H1 (cell line): ENCODE data around the gene LSM7. TPM values are rescaled to one million over a fixed set of nuclear protein-coding genes. Genes with fewer than 3 reads are reported as not detected.
A peak's percentile ranks its signal among the peaks of the same experiment; 100 is the strongest.

Experiments
- CTCF ChIA-PET: fragments of 300-600 bp; sonication (Branson Sonifier 250); formaldehyde crosslinking; loops from one replicate; lab custom pipeline; 2021; ENCODE audit not compliant: partially characterized antibody; lab: Charles Lee
- POLR2A ChIA-PET: fragments of 300-600 bp; sonication (Branson Sonifier 250); formaldehyde crosslinking; loops from one replicate; lab custom pipeline; 2021; ENCODE audit warnings: inconsistent platforms; ENCODE audit not compliant: partially characterized antibody; lab: Charles Lee
- DNase-seq, 2 experiments: peaks; one replicate each; pipeline versions ENCODE4 v3.0.0 to v3.0.0-alpha.2; 2010 to 2022; ENCODE audit warnings: low spot score in 2 of 2, low read depth in 1 of 2, mixed read lengths in 1 of 2
- FAIRE-seq: peaks from 2 replicates; lab custom pipeline; 2011; peaks lifted over from hg19 to GRCh38; lab: Jason Lieb, UNC
- H2AFZ ChIP-seq: 2 replicates; pipeline ENCODE4 v1.8.1; 2012; ENCODE audit warnings: low read length, inconsistent platforms
- H2AK5ac ChIP-seq: 2 replicates; pipeline ENCODE4 v1.6.1; 2013; ENCODE audit warnings: low read depth, low read length
- H2BK120ac ChIP-seq: replicated peaks from 2 replicates; pipeline ENCODE3; 2013; ENCODE audit warnings: low read depth, low read length, inconsistent platforms
- H2BK12ac ChIP-seq: 2 replicates; pipeline ENCODE4 v1.6.1; 2013; ENCODE audit warnings: low read depth, low read length
- H2BK15ac ChIP-seq: 2 replicates; pipeline ENCODE4 v1.6.1; 2013; ENCODE audit warnings: low read length
- H2BK20ac ChIP-seq: 2 replicates; pipeline ENCODE4 v1.6.1; 2013; ENCODE audit warnings: low read length
- H2BK5ac ChIP-seq: 2 replicates; pipeline ENCODE4 v1.6.1; 2013; ENCODE audit warnings: low read depth, low read length
- H3K14ac ChIP-seq: 2 replicates; pipeline ENCODE4 v1.6.1; 2013; ENCODE audit warnings: inconsistent platforms; ENCODE audit not compliant: insufficient read length
- H3K18ac ChIP-seq: 2 replicates; pipeline ENCODE4 v1.6.1; 2013; ENCODE audit warnings: low read length; ENCODE audit errors: extremely low read depth
- H3K23ac ChIP-seq: 2 replicates; pipeline ENCODE4 v1.6.1; 2013; ENCODE audit warnings: inconsistent platforms; ENCODE audit not compliant: insufficient read length
- H3K23me2 ChIP-seq: 2 replicates; pipeline ENCODE4 v1.6.1; 2013; ENCODE audit warnings: low read depth, low read length
- H3K27ac ChIP-seq: 2 replicates; pipeline ENCODE4 v1.6.1; 2011; ENCODE audit warnings: low read depth, low read length, inconsistent platforms
- H3K27me3 ChIP-seq, 4 experiments: replicated peaks in 1 of 4; 1 replicate in 1 of 4; 2 replicates in 3 of 4; pipeline versions ENCODE4 v1.6.1 to v1.8.1; 2011 to 2013; ENCODE audit warnings: low read length in 3 of 4, mild to moderate bottlenecking in 3 of 4, inconsistent platforms in 2 of 4, mixed read lengths in 2 of 4, moderate library complexity in 1 of 4; ENCODE audit not compliant: control insufficient read depth in 3 of 4, insufficient read depth in 3 of 4; ENCODE audit errors: extremely low read depth in 1 of 4
- H3K36me3 ChIP-seq, 4 experiments: 2 replicates each; pipeline versions ENCODE4 v1.6.1 to v1.8.1; 2011 to 2013; ENCODE audit warnings: mild to moderate bottlenecking in 4 of 4, low read length in 3 of 4, moderate library complexity in 2 of 4, control low read depth in 1 of 4, inconsistent platforms in 1 of 4; ENCODE audit not compliant: insufficient read depth in 4 of 4, control insufficient read depth in 2 of 4
- H3K4ac ChIP-seq: replicated peaks from 2 replicates; pipeline ENCODE3; 2013; ENCODE audit warnings: low read length, low read depth, mixed read lengths, inconsistent platforms; ENCODE audit not compliant: insufficient read length
- H3K4me1 ChIP-seq, 4 experiments: replicated peaks in 1 of 4; 1 replicate in 1 of 4; 2 replicates in 3 of 4; pipeline versions ENCODE4 v1.6.1 to v1.8.1; 2011 to 2013; ENCODE audit warnings: low read length in 3 of 4, inconsistent platforms in 2 of 4, mixed read lengths in 1 of 4; ENCODE audit not compliant: insufficient read depth in 4 of 4, control insufficient read depth in 3 of 4
- H3K4me2 ChIP-seq, 2 experiments: 2 replicates each; pipeline versions ENCODE4 v1.6.1 to v1.8.1; 2011 to 2013; ENCODE audit warnings: low read depth in 2 of 2, low read length in 2 of 2, control low read depth in 1 of 2, inconsistent platforms in 1 of 2, mild to moderate bottlenecking in 1 of 2; ENCODE audit not compliant: insufficient read depth in 1 of 2
- H3K4me3 ChIP-seq, 4 experiments: fragments of 200-600, 300-600 bp in 1 of 4; sonication (generic), shearing (Covaris generic), sonication (Bioruptor Twin) in 1 of 4; 2 replicates each; pipeline versions ENCODE4 v1.5.1 to v1.8.1; 2011 to 2016; ENCODE audit warnings: low read length in 4 of 4, low read depth in 3 of 4, control low read depth in 2 of 4, inconsistent platforms in 2 of 4, mild to moderate bottlenecking in 2 of 4, mixed read lengths in 1 of 4, moderate library complexity in 1 of 4; ENCODE audit not compliant: insufficient read depth in 2 of 4; ENCODE audit errors: extremely low read depth in 1 of 4
- H3K56ac ChIP-seq: replicated peaks from 2 replicates; pipeline ENCODE3; 2013; ENCODE audit warnings: low read depth, mild to moderate bottlenecking, mixed read lengths, low read length, inconsistent platforms; ENCODE audit not compliant: insufficient read length
- H3K79me1 ChIP-seq: 2 replicates; pipeline ENCODE4 v1.6.1; 2013; ENCODE audit warnings: low read depth, low read length, control low read depth
- H3K79me2 ChIP-seq, 2 experiments: 2 replicates each; pipeline versions ENCODE4 v1.6.1 to v1.8.1; 2012 to 2013; ENCODE audit warnings: low read length in 2 of 2, mild to moderate bottlenecking in 2 of 2, inconsistent platforms in 1 of 2; ENCODE audit not compliant: insufficient read depth in 2 of 2, control insufficient read depth in 1 of 2
- H3K9ac ChIP-seq, 4 experiments: replicated peaks in 1 of 4; 1 replicate in 1 of 4; 2 replicates in 3 of 4; pipeline versions ENCODE4 v1.6.1 to v1.8.1; 2011 to 2013; ENCODE audit warnings: low read depth in 3 of 4, low read length in 3 of 4, control low read depth in 2 of 4, mild to moderate bottlenecking in 2 of 4, moderate library complexity in 2 of 4, inconsistent platforms in 1 of 4; ENCODE audit errors: extremely low read depth in 1 of 4
- H3K9me3 ChIP-seq, 2 experiments: 2 replicates each; pipeline versions ENCODE4 v1.6.1 to v1.8.1; 2012 to 2013; ENCODE audit warnings: mild to moderate bottlenecking in 2 of 2, moderate library complexity in 2 of 2, control low read depth in 1 of 2, inconsistent platforms in 1 of 2, low read depth in 1 of 2, low read length in 1 of 2, mixed read lengths in 1 of 2; ENCODE audit not compliant: insufficient read depth in 2 of 2
- H4K20me1 ChIP-seq, 2 experiments: replicated peaks in 1 of 2; 2 replicates each; pipeline versions ENCODE3 to v1.8.1; 2011 to 2013; ENCODE audit warnings: inconsistent platforms in 2 of 2, low read length in 2 of 2, mild to moderate bottlenecking in 1 of 2; ENCODE audit not compliant: insufficient read depth in 2 of 2, control insufficient read depth in 1 of 2
- H4K5ac ChIP-seq: 2 replicates; pipeline ENCODE4 v1.6.1; 2013; ENCODE audit warnings: low read length, low read depth, mixed read lengths, inconsistent platforms; ENCODE audit not compliant: insufficient read length
- H4K8ac ChIP-seq: 2 replicates; pipeline ENCODE4 v1.8.0; 2013; ENCODE audit warnings: mild to moderate bottlenecking, moderate library complexity, low read length, inconsistent platforms; ENCODE audit not compliant: insufficient read depth; ENCODE audit errors: extremely low read depth
- H4K91ac ChIP-seq: replicated peaks from 2 replicates; pipeline ENCODE3; 2013; ENCODE audit warnings: low read length, mixed read lengths, inconsistent platforms; ENCODE audit not compliant: insufficient read length
- KDM1A ChIP-seq: fragments of 200-600, 300-600 bp; sonication (generic); IDR thresholded peaks from 2 replicates; pipeline ENCODE4 v1.7.1; 2016; ENCODE audit warnings: mild to moderate bottlenecking, low read length, borderline replicate concordance
- SRF ChIP-seq: IDR thresholded peaks from 2 replicates; pipeline ENCODE4 v1.6.1; 2011; ENCODE audit warnings: mild to moderate bottlenecking, low read depth, low read length, moderate library complexity
- WGBS, 2 experiments: shearing (Covaris generic) in 1 of 2; methylation state at CpG; one replicate each; pipeline versions ENCODE4 v1.1.6 to v1.1.7; 2013 to 2015; ENCODE audit warnings: low lambda C conversion rate in 2 of 2, mixed read lengths in 2 of 2, inconsistent platforms in 1 of 2, low coverage in 1 of 2, missing lambda C conversion rate in 1 of 2; ENCODE audit not compliant: insufficient replicate concordance in 2 of 2, insufficient coverage in 1 of 2, insufficient read length in 1 of 2; ENCODE audit errors: extremely low coverage in 1 of 2, missing lambda C conversion rate in 1 of 2; 5-methylcytosine and 5-hydroxymethylcytosine counted together
- polyA plus RNA-seq, 7 experiments: library from polyadenylated mRNA; depleted of rRNA in 3 of 7; stranded (reverse) in 5 of 7; unstranded in 2 of 7; fragments of >200 nt in 5 of 7; fragments of 200-250 nt in 2 of 7; gene quantifications; 1 replicate in 5 of 7; 2 replicates in 1 of 7; 4 replicates in 1 of 7; pipeline versions ENCODE4 v1.2.1 to v1.2.3, GENCODE V29; 2011 to 2013; ENCODE audit warnings: missing spikeins in 2 of 7, mixed read lengths in 2 of 7
- total RNA-seq: library from RNA; stranded (reverse); fragmentation: NEBNext Ultra II Directional; extraction: Animal tissue kit (Norgen Biotek cat#: 25700); gene quantifications from 2 replicates; pipeline ENCODE4 v1.2.1, GENCODE V29; 2021

LSM7 gene
- total and polyA plus RNA-seq, 2 of the 8 experiments (the other 6 are each of a cell fraction or from before 2014, with no cell fraction given): 228 to 1,335 TPM

- no peaks in the 10 kb centered on the region for H3K79me1 ChIP-seq
- no peak for TF ChIP-seq SRF
- TF ChIP-seq KDM1A: peak; percentile 53; the same call in 1 of the 2 replicates
- H3K27ac ChIP-seq: no peak overlapping the region
- no peak overlapping the region for H3K23ac ChIP-seq
- no peak overlapping the region for H3K14ac ChIP-seq
- H4K91ac ChIP-seq: no peak overlapping the region
- H3K9me3 ChIP-seq: no peaks in the 10 kb centered on the region
- no peak overlapping the region for H3K18ac ChIP-seq
- no peak overlapping the region for H2BK15ac ChIP-seq
- ChIA-PET CTCF (no interaction called here), POLR2A (interaction anchor here (1.2 kb wide), 1 partner anchor 27 kb away, joined by 3 read pairs; no protein-coding TSS in a partner anchor)
- no peak overlapping the region for H2BK5ac ChIP-seq
- H3K4me2 ChIP-seq: no peak overlapping the region
- no peak overlapping the region for H2AFZ ChIP-seq
- H2BK12ac ChIP-seq: no peak overlapping the region
- no peak overlapping the region for H3K9ac ChIP-seq
- no peak overlapping the region for H2AK5ac ChIP-seq
- no peak overlapping the region for H2BK20ac ChIP-seq
- H4K20me1 ChIP-seq: peaks cover 0 to 14% of the 10 kb centered on the region in 2 experiments
- H3K4me3 ChIP-seq: no peak overlapping the region
- no peak overlapping the region for H4K5ac ChIP-seq
- peaks cover 0 to 4% (median 0%) of the 10 kb centered on the region in 4 experiments; a peak in 1 of 7 replicates for H3K4me1 ChIP-seq
- no peaks in the 10 kb centered on the region; a peak in 1 of 8 replicates for H3K36me3 ChIP-seq
- H3K27me3 ChIP-seq: peaks cover 0 to 8% (median 3%) of the 10 kb centered on the region in 4 experiments; a peak in 5 of 7 replicates
- no peaks in the 10 kb centered on the region for H3K79me2 ChIP-seq
- no peak overlapping the region for H4K8ac ChIP-seq
- 93% methylated on average over 25 of the region's 28 CpGs; no CpG with 5 or more reads in 1 of the 2 experiments for WGBS, 2 experiments
- H3K23me2 ChIP-seq: peaks cover 29% of the 10 kb centered on the region
- no peak overlapping the region for H2BK120ac ChIP-seq
- H3K56ac ChIP-seq: no peak overlapping the region
- FAIRE-seq: no peak
- DNase-seq: no peak
- H3K4ac ChIP-seq: no peak overlapping the region
These were observed 30.3 kb upstream of the LSM7 start for GRCh38 chr19:2358548-2359173.
